Measurements from ENCODE around the gene MAML2.

DNA sequence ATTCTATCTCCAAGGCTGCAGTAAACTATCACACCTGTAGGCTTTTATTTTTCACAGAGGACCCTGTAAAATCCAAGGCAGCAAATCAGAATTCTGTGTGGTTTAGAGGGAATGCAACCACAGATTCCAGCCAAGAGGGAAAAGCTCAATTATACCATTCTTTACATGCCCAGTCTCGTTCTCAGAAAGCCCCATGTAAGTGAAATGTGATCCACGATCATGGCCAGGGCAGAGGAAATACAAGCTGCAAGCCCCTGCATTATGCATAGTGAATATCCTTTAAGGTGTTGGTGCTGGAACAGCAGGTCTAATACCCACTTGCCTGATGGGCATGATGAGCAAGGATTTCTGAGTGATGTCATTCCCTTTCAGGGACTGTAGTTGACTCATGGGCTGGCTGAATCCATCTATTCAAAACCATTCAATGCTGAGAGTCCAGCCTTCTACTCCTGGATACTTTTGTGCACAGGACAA lies 220.4 kb downstream of the MAML2 start:
- TF ChIP-seq, protein P1, sequence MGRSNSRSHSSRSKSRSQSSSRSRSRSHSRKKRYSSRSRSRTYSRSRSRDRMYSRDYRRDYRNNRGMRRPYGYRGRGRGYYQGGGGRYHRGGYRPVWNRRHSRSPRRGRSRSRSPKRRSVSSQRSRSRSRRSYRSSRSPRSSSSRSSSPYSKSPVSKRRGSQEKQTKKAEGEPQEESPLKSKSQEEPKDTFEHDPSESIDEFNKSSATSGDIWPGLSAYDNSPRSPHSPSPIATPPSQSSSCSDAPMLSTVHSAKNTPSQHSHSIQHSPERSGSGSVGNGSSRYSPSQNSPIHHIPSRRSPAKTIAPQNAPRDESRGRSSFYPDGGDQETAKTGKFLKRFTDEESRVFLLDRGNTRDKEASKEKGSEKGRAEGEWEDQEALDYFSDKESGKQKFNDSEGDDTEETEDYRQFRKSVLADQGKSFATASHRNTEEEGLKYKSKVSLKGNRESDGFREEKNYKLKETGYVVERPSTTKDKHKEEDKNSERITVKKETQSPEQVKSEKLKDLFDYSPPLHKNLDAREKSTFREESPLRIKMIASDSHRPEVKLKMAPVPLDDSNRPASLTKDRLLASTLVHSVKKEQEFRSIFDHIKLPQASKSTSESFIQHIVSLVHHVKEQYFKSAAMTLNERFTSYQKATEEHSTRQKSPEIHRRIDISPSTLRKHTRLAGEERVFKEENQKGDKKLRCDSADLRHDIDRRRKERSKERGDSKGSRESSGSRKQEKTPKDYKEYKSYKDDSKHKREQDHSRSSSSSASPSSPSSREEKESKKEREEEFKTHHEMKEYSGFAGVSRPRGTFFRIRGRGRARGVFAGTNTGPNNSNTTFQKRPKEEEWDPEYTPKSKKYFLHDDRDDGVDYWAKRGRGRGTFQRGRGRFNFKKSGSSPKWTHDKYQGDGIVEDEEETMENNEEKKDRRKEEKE (IDR thresholded peaks at IDR 0.05; ENCODE audit: borderline replicate concordance in 1 of 2, control insufficient read depth in 1 of 2, low read depth in 2 of 2, low read length in 1 of 2), result no peak
- TF ChIP-seq STAT5A (IDR thresholded peaks at IDR 0.05; ENCODE audit: borderline replicate concordance, low read length) (no peak), POLR2AphosphoS5 (IDR thresholded peaks at IDR 0.05; ENCODE audit: control insufficient read depth, insufficient read depth, low read depth, low read length) (no peak), CSDE1 (IDR thresholded peaks at IDR 0.05) (no peak), MECOM (CRISPR knock-in tag; IDR thresholded peaks at IDR 0.05) (no peak), MTA2 (IDR thresholded peaks at IDR 0.05; ENCODE audit: low read depth) (no peak), JUND (IDR thresholded peaks at IDR 0.05; ENCODE audit: borderline replicate concordance, low read depth, low read length) (no peak), JUND (tag; IDR thresholded peaks at IDR 0.05; ENCODE audit: borderline replicate concordance, low read depth, low read length) (no peak), ZC3H4 (CRISPR knock-in tag; IDR thresholded peaks at IDR 0.05; ENCODE audit: borderline replicate concordance) (no peak)
- TF ChIP-seq, protein P2, sequence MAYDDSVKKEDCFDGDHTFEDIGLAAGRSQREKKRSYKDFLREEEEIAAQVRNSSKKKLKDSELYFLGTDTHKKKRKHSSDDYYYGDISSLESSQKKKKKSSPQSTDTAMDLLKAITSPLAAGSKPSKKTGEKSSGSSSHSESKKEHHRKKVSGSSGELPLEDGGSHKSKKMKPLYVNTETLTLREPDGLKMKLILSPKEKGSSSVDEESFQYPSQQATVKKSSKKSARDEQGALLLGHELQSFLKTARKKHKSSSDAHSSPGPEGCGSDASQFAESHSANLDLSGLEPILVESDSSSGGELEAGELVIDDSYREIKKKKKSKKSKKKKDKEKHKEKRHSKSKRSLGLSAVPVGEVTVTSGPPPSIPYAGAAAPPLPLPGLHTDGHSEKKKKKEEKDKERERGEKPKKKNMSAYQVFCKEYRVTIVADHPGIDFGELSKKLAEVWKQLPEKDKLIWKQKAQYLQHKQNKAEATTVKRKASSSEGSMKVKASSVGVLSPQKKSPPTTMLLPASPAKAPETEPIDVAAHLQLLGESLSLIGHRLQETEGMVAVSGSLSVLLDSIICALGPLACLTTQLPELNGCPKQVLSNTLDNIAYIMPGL (CRISPR knock-in tag; IDR thresholded peaks at IDR 0.05), result no peak
- TF ChIP-seq, protein P3, sequence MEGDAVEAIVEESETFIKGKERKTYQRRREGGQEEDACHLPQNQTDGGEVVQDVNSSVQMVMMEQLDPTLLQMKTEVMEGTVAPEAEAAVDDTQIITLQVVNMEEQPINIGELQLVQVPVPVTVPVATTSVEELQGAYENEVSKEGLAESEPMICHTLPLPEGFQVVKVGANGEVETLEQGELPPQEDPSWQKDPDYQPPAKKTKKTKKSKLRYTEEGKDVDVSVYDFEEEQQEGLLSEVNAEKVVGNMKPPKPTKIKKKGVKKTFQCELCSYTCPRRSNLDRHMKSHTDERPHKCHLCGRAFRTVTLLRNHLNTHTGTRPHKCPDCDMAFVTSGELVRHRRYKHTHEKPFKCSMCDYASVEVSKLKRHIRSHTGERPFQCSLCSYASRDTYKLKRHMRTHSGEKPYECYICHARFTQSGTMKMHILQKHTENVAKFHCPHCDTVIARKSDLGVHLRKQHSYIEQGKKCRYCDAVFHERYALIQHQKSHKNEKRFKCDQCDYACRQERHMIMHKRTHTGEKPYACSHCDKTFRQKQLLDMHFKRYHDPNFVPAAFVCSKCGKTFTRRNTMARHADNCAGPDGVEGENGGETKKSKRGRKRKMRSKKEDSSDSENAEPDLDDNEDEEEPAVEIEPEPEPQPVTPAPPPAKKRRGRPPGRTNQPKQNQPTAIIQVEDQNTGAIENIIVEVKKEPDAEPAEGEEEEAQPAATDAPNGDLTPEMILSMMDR (IDR thresholded peaks at IDR 0.05 in 2 of 3, conservative IDR thresholded peaks at IDR 0.05 in 1 of 3; ENCODE audit: insufficient read depth in 2 of 3, low read depth in 1 of 3, low read length in 3 of 3), result no peak
- TF ChIP-seq, protein P4, sequence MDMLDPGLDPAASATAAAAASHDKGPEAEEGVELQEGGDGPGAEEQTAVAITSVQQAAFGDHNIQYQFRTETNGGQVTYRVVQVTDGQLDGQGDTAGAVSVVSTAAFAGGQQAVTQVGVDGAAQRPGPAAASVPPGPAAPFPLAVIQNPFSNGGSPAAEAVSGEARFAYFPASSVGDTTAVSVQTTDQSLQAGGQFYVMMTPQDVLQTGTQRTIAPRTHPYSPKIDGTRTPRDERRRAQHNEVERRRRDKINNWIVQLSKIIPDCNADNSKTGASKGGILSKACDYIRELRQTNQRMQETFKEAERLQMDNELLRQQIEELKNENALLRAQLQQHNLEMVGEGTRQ (CRISPR knock-in tag; IDR thresholded peaks at IDR 0.05), result no peak
- TF ChIP-seq, protein P5, sequence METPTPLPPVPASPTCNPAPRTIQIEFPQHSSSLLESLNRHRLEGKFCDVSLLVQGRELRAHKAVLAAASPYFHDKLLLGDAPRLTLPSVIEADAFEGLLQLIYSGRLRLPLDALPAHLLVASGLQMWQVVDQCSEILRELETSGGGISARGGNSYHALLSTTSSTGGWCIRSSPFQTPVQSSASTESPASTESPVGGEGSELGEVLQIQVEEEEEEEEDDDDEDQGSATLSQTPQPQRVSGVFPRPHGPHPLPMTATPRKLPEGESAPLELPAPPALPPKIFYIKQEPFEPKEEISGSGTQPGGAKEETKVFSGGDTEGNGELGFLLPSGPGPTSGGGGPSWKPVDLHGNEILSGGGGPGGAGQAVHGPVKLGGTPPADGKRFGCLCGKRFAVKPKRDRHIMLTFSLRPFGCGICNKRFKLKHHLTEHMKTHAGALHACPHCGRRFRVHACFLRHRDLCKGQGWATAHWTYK (CRISPR knock-in tag; IDR thresholded peaks at IDR 0.05), result no peak

Measured in K562 (cell line).